ENCODE results near the gene ZW10. TPM values are rescaled to one million over a fixed set of nuclear protein-coding genes. Genes with fewer than 3 reads are reported as not detected.
"Not testable (repeated sequence)": the region's sequence is repeated elsewhere in the genome, so short reads cannot be mapped to it uniquely, and the experiment has no call there.

ZW10 gene
- polyA plus RNA-seq, 2 donors = 2.6 to 8.3 TPM

GRCh38 chr11:113710989-113711388 is 62.5 kb downstream of the ZW10 start:
- Histone ChIP-seq H3K27ac (ENCODE audit: low read depth in 2 of 2, low read length in 1 of 2) (no peak overlapping the region), H3K9me3 (ENCODE audit: control insufficient read depth in 2 of 2, insufficient read depth in 1 of 2, low read depth in 1 of 2, low read length in 1 of 2) (peaks cover 0 to 1% of the 10 kb centered on the region in 2 donors), H3K4me3 (ENCODE audit: low read depth in 1 of 2, low read length in 2 of 2) (no peak overlapping the region), H3K27me3 (ENCODE audit: control insufficient read depth in 1 of 2, insufficient read depth in 2 of 2, low read length in 2 of 2) (no peaks in the 10 kb centered on the region), H3K4me1 (ENCODE audit: control insufficient read depth in 2 of 2, insufficient read depth in 2 of 2, low read length in 1 of 2) (no peaks in the 10 kb centered on the region), H3K36me3 (ENCODE audit: control insufficient read depth in 2 of 2, insufficient read depth in 2 of 2, low read length in 1 of 2) (no peaks in the 10 kb centered on the region)
- 91 to 94% methylated on average over 1 of the region's 1 CpG for WGBS, 2 donors

- no peaks in the 10 kb centered on the region for H3K36me3 ChIP-seq (ENCODE audit: control insufficient read depth in 2 of 2, insufficient read depth in 2 of 2, low read length in 1 of 2)
- no peak within 1 kb of the TSS for H3K4me3 ChIP-seq (ENCODE audit: low read depth in 1 of 2, low read length in 2 of 2)
- 81 to 89% methylated on average over 5 to 7 of the region's 7 CpGs for WGBS, 2 donors
- no peaks in the 10 kb centered on the region for H3K27me3 ChIP-seq (ENCODE audit: control insufficient read depth in 1 of 2, insufficient read depth in 2 of 2, low read length in 2 of 2)
- H3K9me3 ChIP-seq (ENCODE audit: control insufficient read depth in 2 of 2, insufficient read depth in 1 of 2, low read depth in 1 of 2, low read length in 1 of 2) = peaks cover 0 to 1% of the 10 kb centered on the region in 2 donors
- H3K27ac ChIP-seq (ENCODE audit: low read depth in 2 of 2, low read length in 1 of 2) = no peak within 1 kb of the TSS
- H3K4me1 ChIP-seq (ENCODE audit: control insufficient read depth in 2 of 2, insufficient read depth in 2 of 2, low read length in 1 of 2) = no peaks in the 10 kb centered on the region
These were observed 67.4 kb downstream of the ZW10 start, which contains the start of gene TMPRSS5 for GRCh38 chr11:113705871-113706655. TMPRSS5 (minus strand) TSS chr11:113706308; CDS start chr11:113706224, 84 bp downstream.

- 94 to 100% methylated on average over 1 of the region's 1 CpG for WGBS, 2 donors
- H3K9me3 ChIP-seq (ENCODE audit: control insufficient read depth in 2 of 2, insufficient read depth in 1 of 2, low read depth in 1 of 2, low read length in 1 of 2); H3K27ac ChIP-seq (ENCODE audit: low read depth in 2 of 2, low read length in 1 of 2); H3K36me3 ChIP-seq (ENCODE audit: control insufficient read depth in 2 of 2, insufficient read depth in 2 of 2, low read length in 1 of 2); H3K4me3 ChIP-seq (ENCODE audit: low read depth in 1 of 2, low read length in 2 of 2); H3K27me3 ChIP-seq (ENCODE audit: control insufficient read depth in 1 of 2, insufficient read depth in 2 of 2, low read length in 2 of 2); H3K4me1 ChIP-seq (ENCODE audit: control insufficient read depth in 2 of 2, insufficient read depth in 2 of 2, low read length in 1 of 2): not testable (repeated sequence)
These were observed 69.9 kb downstream of the ZW10 start for GRCh38 chr11:113703551-113703950.

GRCh38 chr11:113701491-113701890 is 72.0 kb downstream of the ZW10 start:
- Histone ChIP-seq H3K36me3 (ENCODE audit: control insufficient read depth in 2 of 2, insufficient read depth in 2 of 2, low read length in 1 of 2) (no peaks in the 10 kb centered on the region), H3K27me3 (ENCODE audit: control insufficient read depth in 1 of 2, insufficient read depth in 2 of 2, low read length in 2 of 2) (no peaks in the 10 kb centered on the region), H3K27ac (ENCODE audit: low read depth in 2 of 2, low read length in 1 of 2) (no peak overlapping the region), H3K9me3 (ENCODE audit: control insufficient read depth in 2 of 2, insufficient read depth in 1 of 2, low read depth in 1 of 2, low read length in 1 of 2) (no peaks in the 10 kb centered on the region), H3K4me3 (ENCODE audit: low read depth in 1 of 2, low read length in 2 of 2) (no peak overlapping the region), H3K4me1 (ENCODE audit: control insufficient read depth in 2 of 2, insufficient read depth in 2 of 2, low read length in 1 of 2) (no peaks in the 10 kb centered on the region)
- WGBS, 2 donors = 91 to 100% methylated on average over 1 of the region's 1 CpG

GRCh38 chr11:113698515-113698914 is 75.0 kb downstream of the ZW10 start:
- H3K27me3 ChIP-seq (ENCODE audit: control insufficient read depth in 1 of 2, insufficient read depth in 2 of 2, low read length in 2 of 2) = no peaks in the 10 kb centered on the region
- no peaks in the 10 kb centered on the region for H3K4me1 ChIP-seq (ENCODE audit: control insufficient read depth in 2 of 2, insufficient read depth in 2 of 2, low read length in 1 of 2)
- no peaks in the 10 kb centered on the region for H3K9me3 ChIP-seq (ENCODE audit: control insufficient read depth in 2 of 2, insufficient read depth in 1 of 2, low read depth in 1 of 2, low read length in 1 of 2)
- H3K4me3 ChIP-seq (ENCODE audit: low read depth in 1 of 2, low read length in 2 of 2) = no peak overlapping the region
- H3K36me3 ChIP-seq (ENCODE audit: control insufficient read depth in 2 of 2, insufficient read depth in 2 of 2, low read length in 1 of 2) = no peaks in the 10 kb centered on the region
- 68 to 76% methylated on average over 3 of the region's 3 CpGs for WGBS, 2 donors
- H3K27ac ChIP-seq (ENCODE audit: low read depth in 2 of 2, low read length in 1 of 2) = no peak overlapping the region

GRCh38 chr11:113697756-113698407 is 75.6 kb downstream of the ZW10 start:
- WGBS, 2 donors = 80 to 81% methylated on average over 7 of the region's 7 CpGs
- Histone ChIP-seq H3K27me3 (ENCODE audit: control insufficient read depth in 1 of 2, insufficient read depth in 2 of 2, low read length in 2 of 2) (no peaks in the 10 kb centered on the region), H3K27ac (ENCODE audit: low read depth in 2 of 2, low read length in 1 of 2) (no peak overlapping the region), H3K4me3 (ENCODE audit: low read depth in 1 of 2, low read length in 2 of 2) (no peak overlapping the region), H3K36me3 (ENCODE audit: control insufficient read depth in 2 of 2, insufficient read depth in 2 of 2, low read length in 1 of 2) (no peaks in the 10 kb centered on the region), H3K4me1 (ENCODE audit: control insufficient read depth in 2 of 2, insufficient read depth in 2 of 2, low read length in 1 of 2) (no peaks in the 10 kb centered on the region), H3K9me3 (ENCODE audit: control insufficient read depth in 2 of 2, insufficient read depth in 1 of 2, low read depth in 1 of 2, low read length in 1 of 2) (no peaks in the 10 kb centered on the region)

- 94 to 98% methylated on average over 5 of the region's 5 CpGs for WGBS, 2 donors
- Histone ChIP-seq H3K4me3 (ENCODE audit: low read depth in 1 of 2, low read length in 2 of 2) (no peak overlapping the region), H3K9me3 (ENCODE audit: control insufficient read depth in 2 of 2, insufficient read depth in 1 of 2, low read depth in 1 of 2, low read length in 1 of 2) (no peaks in the 10 kb centered on the region), H3K36me3 (ENCODE audit: control insufficient read depth in 2 of 2, insufficient read depth in 2 of 2, low read length in 1 of 2) (no peaks in the 10 kb centered on the region), H3K27ac (ENCODE audit: low read depth in 2 of 2, low read length in 1 of 2) (no peak overlapping the region), H3K27me3 (ENCODE audit: control insufficient read depth in 1 of 2, insufficient read depth in 2 of 2, low read length in 2 of 2) (no peaks in the 10 kb centered on the region), H3K4me1 (ENCODE audit: control insufficient read depth in 2 of 2, insufficient read depth in 2 of 2, low read length in 1 of 2) (no peaks in the 10 kb centered on the region)
These were observed 76.4 kb downstream of the ZW10 start for GRCh38 chr11:113697111-113697510.

- peaks cover 0 to 3% of the 10 kb centered on the region in 2 donors for H3K9me3 ChIP-seq (ENCODE audit: control insufficient read depth in 2 of 2, insufficient read depth in 1 of 2, low read depth in 1 of 2, low read length in 1 of 2)
- no peaks in the 10 kb centered on the region for H3K36me3 ChIP-seq (ENCODE audit: control insufficient read depth in 2 of 2, insufficient read depth in 2 of 2, low read length in 1 of 2)
- 88 to 91% methylated on average over 4 of the region's 4 CpGs for WGBS, 2 donors
- no peak overlapping the region for H3K4me3 ChIP-seq (ENCODE audit: low read depth in 1 of 2, low read length in 2 of 2)
- peaks cover 0 to 8% of the 10 kb centered on the region in 2 donors for H3K4me1 ChIP-seq (ENCODE audit: control insufficient read depth in 2 of 2, insufficient read depth in 2 of 2, low read length in 1 of 2)
- H3K27ac ChIP-seq (ENCODE audit: low read depth in 2 of 2, low read length in 1 of 2) = no peak overlapping the region
- H3K27me3 ChIP-seq (ENCODE audit: control insufficient read depth in 1 of 2, insufficient read depth in 2 of 2, low read length in 2 of 2) = no peaks in the 10 kb centered on the region
These were observed 78.3 kb downstream of the ZW10 start for GRCh38 chr11:113695207-113695606.

GRCh38 chr11:113694390-113694789 is 79.1 kb downstream of the ZW10 start:
- Histone ChIP-seq H3K36me3 (ENCODE audit: control insufficient read depth in 2 of 2, insufficient read depth in 2 of 2, low read length in 1 of 2) (no peaks in the 10 kb centered on the region), H3K9me3 (ENCODE audit: control insufficient read depth in 2 of 2, insufficient read depth in 1 of 2, low read depth in 1 of 2, low read length in 1 of 2) (peaks cover 0 to 3% of the 10 kb centered on the region in 2 donors), H3K4me3 (ENCODE audit: low read depth in 1 of 2, low read length in 2 of 2) (no peak overlapping the region), H3K27ac (ENCODE audit: low read depth in 2 of 2, low read length in 1 of 2) (no peak overlapping the region), H3K27me3 (ENCODE audit: control insufficient read depth in 1 of 2, insufficient read depth in 2 of 2, low read length in 2 of 2) (no peaks in the 10 kb centered on the region), H3K4me1 (ENCODE audit: control insufficient read depth in 2 of 2, insufficient read depth in 2 of 2, low read length in 1 of 2) (peaks cover 0 to 8% of the 10 kb centered on the region in 2 donors)
- 95% methylated on average over 12 of the region's 12 CpGs for WGBS, 2 donors
